Activated CD4-positive, alpha-beta T cell treated with anti-CD3 and anti-CD28 coated beads, Interleukin-2, amount 10 ng/mL, durations not matched to agents 24 days and 14 days (primary cell): ENCODE data around the gene MAP4K1. TPM values are rescaled to one million over a fixed set of nuclear protein-coding genes. Genes with fewer than 3 reads are reported as not detected.

ENCODE experiments used
- DNase-seq: peaks from one replicate; pipeline ENCODE4 v3.0.0; 2022
- H3K27ac Mint-ChIP-seq: one replicate; pipeline ENCODE4 v1.8.0; 2022; ENCODE audit warnings: mild to moderate bottlenecking, mixed read lengths
- H3K27me3 Mint-ChIP-seq: one replicate; pipeline ENCODE4 v1.8.0; 2022; ENCODE audit warnings: mixed read lengths
- H3K36me3 Mint-ChIP-seq: one replicate; pipeline ENCODE4 v1.8.0; 2022; ENCODE audit warnings: low read depth, mild to moderate bottlenecking, mixed read lengths
- H3K4me1 Mint-ChIP-seq: one replicate; pipeline ENCODE4 v1.8.0; 2021; ENCODE audit warnings: mixed read lengths
- H3K4me3 Mint-ChIP-seq: one replicate; pipeline ENCODE4 v1.8.0; 2022; ENCODE audit warnings: mild to moderate bottlenecking, moderate library complexity, mixed read lengths
- H3K9me3 Mint-ChIP-seq: one replicate; pipeline ENCODE4 v1.8.0; 2021; ENCODE audit warnings: mixed read lengths
- intact Hi-C: fragments of 100-400 bp; cut with micrococcal nuclease; formaldehyde crosslinking; loops from one replicate; pipeline ENCODE4 v1.15.1; 2023
- total RNA-seq: library from RNA; stranded (reverse); gene quantifications from 2 replicates; pipeline ENCODE4 v1.2.3, GENCODE V29; 2022

The MAP4K1 gene
- total RNA-seq: 156 and 172 TPM in 2 replicates

- Mint-ChIP-seq H3K4me3 (peak within 1 kb of the TSS; percentile 97), H3K4me1 (peaks cover 39% of the 10 kb centered on the region), H3K27me3 (no peaks in the 10 kb centered on the region), H3K27ac (peak within 1 kb of the TSS; percentile 95), H3K36me3 (peaks cover 43% of the 10 kb centered on the region), H3K9me3 (no peaks in the 10 kb centered on the region)
- intact Hi-C loops: loop anchor here (1.0 to 2.0 kb wide), 6 partner anchors 59 to 282 kb away; partner anchors contain the start of gene FAM98C
- DNase-seq: peak; percentile 92
Measured at GRCh38 chr19:38617764-38618589, at the start of gene MAP4K1. MAP4K1 (minus strand) TSS chr19:38617953; CDS start chr19:38617895, 58 bp downstream.

DNA sequence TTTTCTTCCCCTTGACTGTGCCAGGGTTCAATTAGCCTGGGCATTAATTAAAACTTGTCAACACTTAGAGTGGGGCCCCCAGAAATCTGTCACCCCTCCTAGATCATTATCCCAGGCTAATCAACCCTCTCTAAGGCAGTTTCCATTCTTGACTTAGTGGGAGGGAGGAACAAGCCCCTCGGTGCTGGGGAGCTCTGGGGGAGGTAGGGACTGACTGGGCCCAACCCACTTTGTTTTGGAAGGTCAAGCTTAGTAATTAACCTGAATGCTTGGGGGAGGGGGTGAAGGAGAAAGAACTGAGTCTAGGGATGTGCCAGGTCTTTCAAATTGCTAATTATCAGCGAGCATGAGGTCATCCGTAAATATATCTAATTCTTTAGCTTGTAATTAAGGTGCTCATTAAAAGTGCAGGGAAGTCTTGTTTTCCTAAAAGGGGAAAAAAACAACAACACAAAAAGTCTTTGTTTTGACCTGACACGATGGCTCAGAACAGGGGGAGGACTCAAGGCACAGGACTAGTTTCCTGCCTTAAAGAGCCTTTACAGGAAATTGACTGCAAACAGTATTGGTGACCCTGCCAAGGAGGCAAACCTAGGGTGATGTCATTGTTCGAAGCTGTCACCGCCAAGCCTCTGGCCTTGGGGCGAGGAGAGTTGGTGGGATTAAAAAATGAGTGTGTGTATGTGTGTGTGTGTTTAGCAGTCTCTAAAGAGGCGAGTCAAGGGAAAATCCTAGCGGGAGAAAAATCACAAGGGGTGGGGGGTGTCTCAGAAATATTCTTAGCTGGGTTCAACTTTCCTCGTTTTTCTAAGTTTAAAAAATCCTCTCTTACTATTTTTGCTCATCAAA, 49.1 kb upstream of the MAP4K1 start:
- intact Hi-C loops: no loop called here
- H3K9me3 Mint-ChIP-seq: no peaks in the 10 kb centered on the region
- H3K36me3 Mint-ChIP-seq: peaks cover 31% of the 10 kb centered on the region

DNA sequence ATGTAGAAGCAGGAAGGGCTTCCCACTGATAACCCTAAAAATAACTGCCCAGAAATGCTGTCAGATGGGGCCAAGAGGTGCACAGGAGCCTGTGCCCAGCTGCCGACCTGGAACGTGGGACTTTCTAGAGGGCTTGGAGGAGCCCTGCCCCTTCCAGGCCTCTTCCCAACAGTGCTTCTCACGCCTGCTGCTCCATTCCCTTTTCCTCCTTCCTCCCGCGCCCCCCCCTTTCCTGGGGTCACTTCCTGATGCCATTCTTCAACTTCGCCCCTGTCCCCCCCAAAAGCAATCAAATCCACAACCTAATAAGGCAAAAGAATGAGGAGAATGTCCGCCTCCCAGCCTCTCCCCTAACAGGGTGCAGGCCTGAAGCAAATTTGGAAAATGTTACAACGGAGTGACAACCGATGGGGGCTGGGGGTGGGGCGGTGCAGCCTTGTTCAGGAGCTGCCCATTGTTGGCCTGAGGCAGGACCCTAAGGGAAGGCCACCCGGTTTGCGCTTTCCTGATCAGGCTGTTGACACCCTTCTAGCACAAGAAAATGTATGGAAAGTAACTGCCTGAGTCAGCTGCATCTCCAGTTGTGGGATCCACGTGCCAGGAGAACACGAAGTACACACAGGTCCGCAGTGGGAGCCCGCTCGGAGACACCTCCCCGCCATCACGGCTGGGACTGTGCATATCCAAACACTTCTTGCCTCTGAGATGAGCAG, 48.4 kb upstream of the MAP4K1 start:
- H3K9me3 Mint-ChIP-seq: no peaks in the 10 kb centered on the region
- DNase-seq: no peak
- intact Hi-C loops: no loop called here
- H3K27me3 Mint-ChIP-seq: no peaks in the 10 kb centered on the region
- H3K27ac Mint-ChIP-seq: peak overlapping the region; percentile 16
- H3K36me3 Mint-ChIP-seq: peaks cover 28% of the 10 kb centered on the region
- H3K4me1 Mint-ChIP-seq: peaks cover 67% of the 10 kb centered on the region
- H3K4me3 Mint-ChIP-seq: peak overlapping the region; percentile 26

More for the DNA sequence above, 49.1 kb upstream of the MAP4K1 start:
- Mint-ChIP-seq H3K4me1 (peaks cover 67% of the 10 kb centered on the region), H3K4me3 (peak overlapping the region; percentile 10), H3K27ac (peak overlapping the region; percentile 30), H3K27me3 (no peaks in the 10 kb centered on the region)
- peak; percentile 74 for DNase-seq

DNA sequence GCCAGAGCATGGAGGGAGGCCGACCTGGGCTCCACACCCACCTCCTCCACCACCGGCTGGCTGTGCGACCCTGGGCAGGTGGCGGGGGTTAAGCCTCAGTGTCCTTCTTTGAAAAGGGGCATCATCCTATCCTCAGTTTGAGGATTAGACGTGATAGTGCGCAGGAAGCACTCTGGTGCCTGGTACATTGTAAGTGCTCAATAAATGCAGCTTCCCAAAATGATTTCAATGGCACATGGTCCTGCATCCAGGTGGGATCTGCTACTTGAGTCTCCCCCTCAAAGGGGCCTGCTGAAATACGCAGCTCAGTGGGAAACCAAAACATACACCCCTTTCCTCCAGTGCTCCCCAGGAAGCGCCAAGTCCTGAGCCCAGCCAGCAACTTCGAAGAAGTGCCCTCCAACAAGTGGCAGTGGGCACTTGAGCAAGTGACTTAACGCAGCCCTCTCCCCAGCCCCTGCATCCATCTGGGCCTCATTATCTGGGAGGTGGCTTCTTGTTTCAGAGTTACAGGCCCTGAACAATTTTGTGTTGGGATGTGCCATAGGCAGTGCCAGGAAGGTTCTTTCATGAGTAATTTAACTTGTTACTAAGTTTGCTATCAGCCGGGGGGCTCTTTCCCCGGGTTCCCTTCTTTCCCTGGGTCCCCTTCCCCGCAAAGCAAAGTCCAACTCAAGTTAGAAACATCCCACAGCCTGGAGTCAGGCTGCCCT, 47.6 kb upstream of the MAP4K1 start:
- Mint-ChIP-seq H3K27ac (peak overlapping the region; percentile 16), H3K36me3 (peaks cover 32% of the 10 kb centered on the region), H3K4me1 (peaks cover 68% of the 10 kb centered on the region), H3K9me3 (no peaks in the 10 kb centered on the region), H3K27me3 (no peaks in the 10 kb centered on the region), H3K4me3 (no peak overlapping the region)
- DNase-seq: no peak
- intact Hi-C loops: no loop called here

DNA sequence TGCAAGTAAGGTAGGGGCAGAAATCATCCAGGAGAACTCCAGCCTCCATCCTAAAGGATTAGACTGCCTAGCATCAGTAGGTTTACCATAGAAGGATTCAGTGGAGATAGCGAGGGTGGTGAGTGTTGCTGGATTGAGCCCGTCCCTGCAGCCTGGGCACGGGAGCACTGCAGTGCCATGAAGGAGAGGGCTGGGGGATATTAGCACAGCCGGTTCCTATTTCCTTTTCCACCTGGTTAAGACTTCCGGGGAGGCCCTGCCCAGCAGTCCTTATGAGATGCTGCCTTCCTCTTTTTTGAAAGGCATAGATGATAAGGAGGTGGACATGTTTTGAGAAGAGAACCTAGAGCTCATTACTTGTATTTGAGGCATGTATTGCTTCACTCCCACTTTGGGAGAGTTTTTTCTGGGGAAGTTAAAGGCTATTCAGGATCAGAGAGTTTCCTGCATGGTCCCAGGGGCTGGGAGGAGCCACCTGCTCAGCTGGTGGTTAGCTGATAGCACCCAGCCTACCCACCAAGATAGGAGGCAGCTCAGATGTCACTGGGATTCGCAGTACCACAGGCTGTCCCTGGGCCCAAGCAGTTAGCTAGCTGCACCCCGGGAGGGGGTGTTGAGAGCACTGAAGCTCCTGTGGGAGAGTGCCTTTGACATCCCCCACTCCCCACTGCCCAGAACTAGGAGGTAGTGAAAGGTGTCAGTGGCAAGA, 46.9 kb upstream of the MAP4K1 start:
- DNase-seq: no peak
- Mint-ChIP-seq H3K4me1 (peaks cover 61% of the 10 kb centered on the region), H3K9me3 (no peaks in the 10 kb centered on the region), H3K4me3 (peak overlapping the region; percentile 5), H3K27ac (peak overlapping the region; percentile 19), H3K27me3 (no peaks in the 10 kb centered on the region), H3K36me3 (peaks cover 29% of the 10 kb centered on the region)
- intact Hi-C loops: no loop called here

DNA sequence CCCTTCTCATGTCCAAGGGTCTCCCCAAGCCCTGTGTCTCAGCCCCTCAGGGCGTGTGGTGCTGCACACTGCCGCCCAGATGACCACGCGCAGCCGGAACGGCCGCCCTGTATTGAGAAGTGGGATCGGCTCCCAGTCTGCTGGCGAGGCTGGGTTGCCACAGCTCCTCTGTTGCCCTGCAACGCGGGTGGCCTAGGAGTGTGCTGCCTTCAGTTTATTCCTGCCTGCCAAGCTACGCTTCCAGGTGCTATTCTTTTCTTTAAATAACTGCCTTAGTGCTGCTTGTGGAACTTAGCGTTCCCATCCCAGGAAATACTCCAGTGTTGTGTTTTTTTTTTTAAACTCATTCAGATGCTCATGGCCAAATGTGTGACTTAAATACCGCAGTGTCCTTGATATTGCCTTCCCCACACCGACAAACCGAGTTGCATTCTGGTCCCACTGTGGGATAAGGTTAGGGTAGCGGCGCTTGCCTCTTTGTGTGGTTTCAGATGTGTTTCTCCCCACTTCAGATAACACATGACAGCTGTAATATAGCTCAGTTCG, 46.3 kb upstream of the MAP4K1 start:
- Mint-ChIP-seq H3K4me3 (peak overlapping the region; percentile 5), H3K27ac (no peak overlapping the region), H3K27me3 (no peaks in the 10 kb centered on the region), H3K4me1 (peaks cover 55% of the 10 kb centered on the region), H3K9me3 (no peaks in the 10 kb centered on the region), H3K36me3 (peaks cover 26% of the 10 kb centered on the region)
- intact Hi-C loops: no loop called here
- no peak for DNase-seq

- H3K36me3 Mint-ChIP-seq: peaks cover 24% of the 10 kb centered on the region
Measured at GRCh38 chr19:38663156-38663651, 45.5 kb upstream of the MAP4K1 start.

DNA sequence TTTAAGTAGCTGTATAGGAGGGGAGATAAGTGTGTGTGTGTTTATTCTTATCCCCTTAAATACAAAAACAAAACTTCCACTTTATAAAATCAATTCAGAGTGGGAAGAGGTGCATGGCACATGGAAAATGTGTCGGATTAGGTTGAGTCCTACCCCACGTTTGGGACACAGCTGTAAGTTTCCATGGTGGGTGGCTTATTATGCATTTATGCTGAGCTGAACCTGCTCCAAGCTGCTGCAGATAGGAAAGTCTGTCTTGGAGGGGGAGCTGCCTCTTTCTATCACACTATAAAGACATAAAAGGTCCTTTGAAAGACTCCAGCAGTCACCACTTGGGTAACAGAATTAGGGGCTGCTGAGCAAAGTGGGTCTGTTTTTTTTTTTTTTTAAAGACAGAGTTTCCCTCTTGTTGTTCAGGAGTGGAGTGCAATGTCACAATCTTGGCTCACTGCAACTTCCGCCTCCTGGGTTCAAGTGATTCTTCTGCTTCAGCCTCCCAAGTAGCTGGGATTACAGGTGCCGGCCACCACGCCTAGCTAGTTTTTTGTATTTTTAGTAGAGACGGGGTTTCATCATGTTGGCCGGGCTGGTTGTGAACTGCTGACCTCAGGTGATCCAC, 44.9 kb upstream of the MAP4K1 start:
- Mint-ChIP-seq H3K4me1 (peaks cover 53% of the 10 kb centered on the region), H3K27ac (no peak overlapping the region), H3K27me3 (no peaks in the 10 kb centered on the region), H3K36me3 (peaks cover 25% of the 10 kb centered on the region), H3K4me3 (no peak overlapping the region), H3K9me3 (no peaks in the 10 kb centered on the region)
- DNase-seq: no peak
- intact Hi-C loops: no loop called here

More at GRCh38 chr19:38663156-38663651, 45.5 kb upstream of the MAP4K1 start:
- no peak overlapping the region for H3K27ac Mint-ChIP-seq
- no peak for DNase-seq
- no peak overlapping the region for H3K4me3 Mint-ChIP-seq
- no peaks in the 10 kb centered on the region for H3K9me3 Mint-ChIP-seq
- H3K4me1 Mint-ChIP-seq: peaks cover 53% of the 10 kb centered on the region
- intact Hi-C loops: no loop called here
- H3K27me3 Mint-ChIP-seq: no peaks in the 10 kb centered on the region

GRCh38 chr19:38661996-38662395, 44.2 kb upstream of the MAP4K1 start:
- Mint-ChIP-seq H3K27me3 (no peaks in the 10 kb centered on the region), H3K27ac (no peak overlapping the region), H3K4me3 (no peak overlapping the region), H3K36me3 (peaks cover 26% of the 10 kb centered on the region), H3K9me3 (no peaks in the 10 kb centered on the region), H3K4me1 (peaks cover 53% of the 10 kb centered on the region)
- intact Hi-C loops: no loop called here
- no peak for DNase-seq

GRCh38 chr19:38661136-38661535, 43.4 kb upstream of the MAP4K1 start:
- Mint-ChIP-seq H3K4me3 (no peak overlapping the region), H3K36me3 (peaks cover 28% of the 10 kb centered on the region), H3K9me3 (no peaks in the 10 kb centered on the region), H3K27me3 (no peaks in the 10 kb centered on the region), H3K27ac (no peak overlapping the region), H3K4me1 (peaks cover 53% of the 10 kb centered on the region)
- DNase-seq: no peak
- intact Hi-C loops: no loop called here

- Mint-ChIP-seq H3K27ac (no peak overlapping the region), H3K9me3 (no peaks in the 10 kb centered on the region), H3K4me1 (peaks cover 53% of the 10 kb centered on the region), H3K4me3 (no peak overlapping the region), H3K36me3 (peaks cover 28% of the 10 kb centered on the region), H3K27me3 (no peaks in the 10 kb centered on the region)
- no peak for DNase-seq
- intact Hi-C loops: no loop called here
Measured at GRCh38 chr19:38660724-38661123, 43.0 kb upstream of the MAP4K1 start.
